Osteocyte (in vitro differentiated cells): ENCODE data around the gene RASAL2. TPM values are rescaled to one million over a fixed set of nuclear protein-coding genes. Genes with fewer than 3 reads are reported as not detected.
A peak's percentile ranks its signal among the peaks of the same experiment; 100 is the strongest.
"Not testable (repeated sequence)": the region's sequence is repeated elsewhere in the genome, so short reads cannot be mapped to it uniquely, and the experiment has no call there.

Experiments
- DNase-seq: peaks from one replicate; pipeline ENCODE4 v3.0.0; 2021; ENCODE audit warnings: mixed read lengths; ENCODE audit not compliant: unreplicated experiment; ENCODE audit errors: extremely low spot score
- H3K27ac Mint-ChIP-seq: one replicate; pipeline ENCODE4 v1.8.0; 2021; ENCODE audit warnings: mild to moderate bottlenecking, mixed read lengths; ENCODE audit not compliant: unreplicated experiment
- H3K27me3 Mint-ChIP-seq: one replicate; pipeline ENCODE4 v1.8.0; 2021; ENCODE audit warnings: mixed read lengths; ENCODE audit not compliant: unreplicated experiment
- H3K36me3 Mint-ChIP-seq: one replicate; pipeline ENCODE4 v1.8.0; 2021; ENCODE audit warnings: mixed read lengths; ENCODE audit not compliant: unreplicated experiment
- H3K4me1 Mint-ChIP-seq: one replicate; pipeline ENCODE4 v1.8.0; 2021; ENCODE audit warnings: mixed read lengths; ENCODE audit not compliant: unreplicated experiment
- H3K4me3 Mint-ChIP-seq: one replicate; pipeline ENCODE4 v1.8.0; 2021; ENCODE audit warnings: mild to moderate bottlenecking, moderate library complexity, mixed read lengths; ENCODE audit not compliant: unreplicated experiment
- H3K9me3 Mint-ChIP-seq: one replicate; pipeline ENCODE4 v1.8.0; 2021; ENCODE audit warnings: mixed read lengths; ENCODE audit not compliant: unreplicated experiment
- total RNA-seq: library from RNA; stranded (reverse); gene quantifications from 2 replicates; pipeline ENCODE4 v1.2.1, GENCODE V29; 2021
- TF ChIP-seq, protein P1 (sequence below): fragments of 200-600 bp; sonication (generic); IDR thresholded peaks from 2 replicates; pipeline ENCODE4 v1.5.0; 2021; ENCODE audit warnings: antibody characterized with exemption, mild to moderate bottlenecking, moderate library complexity

The RASAL2 gene
- total RNA-seq, 1 donor from 2014 or later, result 34.2 TPM

DNA sequence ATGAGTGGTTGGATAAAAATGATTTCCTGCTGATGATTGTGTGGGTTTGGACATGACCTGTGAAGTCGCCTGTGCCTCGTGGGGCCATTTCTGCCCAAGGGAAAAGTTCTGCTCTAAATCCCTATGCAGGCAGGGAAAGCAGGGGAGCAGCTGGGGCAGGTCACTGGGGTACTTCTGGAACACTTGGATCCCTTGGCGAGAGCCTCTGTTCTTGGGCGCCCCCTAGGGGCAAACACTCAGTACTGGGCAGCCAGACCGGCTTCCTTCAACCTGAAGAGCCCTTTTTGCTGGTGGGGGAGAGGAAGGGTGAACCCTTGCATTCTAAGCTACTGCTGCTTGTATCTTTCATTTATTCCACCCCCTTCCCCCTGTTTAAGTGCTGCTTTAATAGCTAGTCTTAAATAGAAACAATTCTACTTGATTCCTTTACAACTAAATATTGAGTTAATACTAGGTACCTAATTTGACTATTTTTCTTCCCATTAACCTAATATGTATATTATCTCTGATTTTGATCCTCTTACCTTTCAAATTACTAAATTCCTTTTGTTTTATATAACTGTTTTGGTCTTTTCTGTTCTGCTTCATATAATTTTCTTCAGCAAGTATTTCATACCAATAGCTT lies 407.9 kb downstream of the RASAL2 start:
- Mint-ChIP-seq H3K36me3 (no peaks in the 10 kb centered on the region), H3K27ac (no peak overlapping the region), H3K4me3 (no peak overlapping the region), H3K27me3 (no peaks in the 10 kb centered on the region), H3K4me1 (no peaks in the 10 kb centered on the region), H3K9me3 (no peaks in the 10 kb centered on the region)
- DNase-seq, result peak; percentile 91
- TF ChIP-seq, protein P1, sequence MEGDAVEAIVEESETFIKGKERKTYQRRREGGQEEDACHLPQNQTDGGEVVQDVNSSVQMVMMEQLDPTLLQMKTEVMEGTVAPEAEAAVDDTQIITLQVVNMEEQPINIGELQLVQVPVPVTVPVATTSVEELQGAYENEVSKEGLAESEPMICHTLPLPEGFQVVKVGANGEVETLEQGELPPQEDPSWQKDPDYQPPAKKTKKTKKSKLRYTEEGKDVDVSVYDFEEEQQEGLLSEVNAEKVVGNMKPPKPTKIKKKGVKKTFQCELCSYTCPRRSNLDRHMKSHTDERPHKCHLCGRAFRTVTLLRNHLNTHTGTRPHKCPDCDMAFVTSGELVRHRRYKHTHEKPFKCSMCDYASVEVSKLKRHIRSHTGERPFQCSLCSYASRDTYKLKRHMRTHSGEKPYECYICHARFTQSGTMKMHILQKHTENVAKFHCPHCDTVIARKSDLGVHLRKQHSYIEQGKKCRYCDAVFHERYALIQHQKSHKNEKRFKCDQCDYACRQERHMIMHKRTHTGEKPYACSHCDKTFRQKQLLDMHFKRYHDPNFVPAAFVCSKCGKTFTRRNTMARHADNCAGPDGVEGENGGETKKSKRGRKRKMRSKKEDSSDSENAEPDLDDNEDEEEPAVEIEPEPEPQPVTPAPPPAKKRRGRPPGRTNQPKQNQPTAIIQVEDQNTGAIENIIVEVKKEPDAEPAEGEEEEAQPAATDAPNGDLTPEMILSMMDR, result peak; percentile 91

DNA sequence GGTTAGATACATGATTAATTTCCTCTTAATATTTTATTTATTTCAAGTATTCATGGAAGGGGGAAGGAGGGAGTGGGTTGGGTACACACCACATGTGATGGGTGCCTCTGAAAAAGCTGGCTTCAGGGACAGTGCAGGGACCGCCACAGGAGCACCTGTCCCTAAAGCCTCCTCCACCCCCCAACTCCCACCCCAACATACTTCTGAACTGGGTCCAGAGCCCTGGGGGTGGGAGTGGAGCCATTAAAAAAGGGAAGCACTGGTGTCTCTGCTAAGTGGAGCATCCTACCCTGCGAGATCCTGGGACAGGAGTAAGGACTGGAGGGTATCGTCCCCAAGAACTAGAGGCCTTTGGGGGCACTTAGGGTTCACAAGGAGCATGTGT lies 408.4 kb downstream of the RASAL2 start:
- H3K36me3 Mint-ChIP-seq, result no peaks in the 10 kb centered on the region
- TF ChIP-seq, protein P1, result no peak
- DNase-seq, result no peak
- H3K27ac Mint-ChIP-seq, result no peak overlapping the region
- H3K4me1 Mint-ChIP-seq, result no peaks in the 10 kb centered on the region
- H3K27me3 Mint-ChIP-seq, result no peaks in the 10 kb centered on the region
- H3K9me3 Mint-ChIP-seq, result no peaks in the 10 kb centered on the region
- no peak overlapping the region for H3K4me3 Mint-ChIP-seq

DNA sequence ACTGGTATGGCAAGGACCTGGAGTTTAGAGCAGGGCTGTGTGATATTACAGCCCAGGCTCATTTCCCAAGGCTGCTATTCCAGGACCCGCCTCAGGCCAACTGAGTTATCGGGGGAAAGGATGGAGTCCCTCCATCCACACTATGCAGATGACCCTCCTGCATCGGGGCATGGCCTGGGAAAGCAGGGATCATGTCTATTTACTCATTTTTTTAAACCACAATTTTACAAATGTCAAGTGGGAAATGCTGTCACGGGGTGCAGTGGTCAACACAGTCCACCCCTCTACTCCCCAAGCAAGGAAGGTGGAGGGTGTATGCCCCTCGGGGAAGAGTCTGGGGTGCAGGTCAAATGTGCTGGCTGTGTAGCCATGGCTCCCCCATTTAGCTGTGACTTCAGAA lies 409.0 kb downstream of the RASAL2 start:
- no peaks in the 10 kb centered on the region for H3K36me3 Mint-ChIP-seq
- no peaks in the 10 kb centered on the region for H3K4me1 Mint-ChIP-seq
- no peak overlapping the region for H3K27ac Mint-ChIP-seq
- no peaks in the 10 kb centered on the region for H3K9me3 Mint-ChIP-seq
- no peak for DNase-seq
- H3K4me3 Mint-ChIP-seq, result no peak overlapping the region
- no peaks in the 10 kb centered on the region for H3K27me3 Mint-ChIP-seq
- TF ChIP-seq, protein P1, result no peak

DNA sequence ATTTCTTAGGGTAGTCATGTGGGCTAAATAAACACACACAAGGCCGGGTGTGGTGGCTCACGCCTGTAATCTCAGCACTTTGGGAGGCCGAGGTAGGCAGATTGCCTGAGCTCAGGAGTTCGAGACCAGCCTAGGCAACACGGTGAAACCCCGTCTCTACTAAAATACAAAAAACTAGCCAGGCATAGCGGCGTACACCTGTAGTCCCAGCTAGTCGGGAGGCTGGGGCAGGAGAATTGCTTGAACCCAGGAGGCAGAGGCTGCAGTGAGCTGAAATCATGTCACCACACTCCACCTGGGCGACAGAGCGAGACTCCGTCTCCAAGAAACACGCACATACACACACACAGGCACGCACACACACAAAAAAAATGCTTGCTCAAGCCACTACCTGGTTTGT lies 409.4 kb downstream of the RASAL2 start:
- not testable (repeated sequence) for DNase-seq, H3K4me3 Mint-ChIP-seq, H3K9me3 Mint-ChIP-seq, H3K27me3 Mint-ChIP-seq, H3K4me1 Mint-ChIP-seq, H3K36me3 Mint-ChIP-seq, H3K27ac Mint-ChIP-seq

DNA sequence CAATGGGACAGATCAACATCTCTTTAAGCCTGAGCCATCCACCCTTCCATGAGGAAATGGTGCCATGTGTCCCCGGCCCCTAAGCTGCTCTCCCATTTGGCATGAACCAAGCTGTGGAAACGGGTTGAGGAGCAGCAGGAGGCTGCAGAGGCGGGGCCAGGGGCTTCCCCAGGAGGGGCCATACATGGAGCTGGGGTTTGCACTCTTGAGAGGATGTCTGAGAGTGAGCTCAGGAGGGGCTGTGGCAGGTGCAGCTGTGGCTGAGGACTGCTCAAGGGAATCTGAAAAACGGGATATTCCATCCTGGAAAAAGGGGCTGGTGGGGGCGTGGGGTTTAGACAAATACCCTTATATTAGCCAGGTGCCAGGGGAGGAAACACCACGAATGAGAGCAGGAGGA lies 409.9 kb downstream of the RASAL2 start:
- Mint-ChIP-seq H3K9me3 (no peaks in the 10 kb centered on the region), H3K4me1 (no peaks in the 10 kb centered on the region), H3K27ac (no peak overlapping the region), H3K4me3 (no peak overlapping the region), H3K27me3 (no peaks in the 10 kb centered on the region), H3K36me3 (no peaks in the 10 kb centered on the region)
- DNase-seq, result no peak
- TF ChIP-seq, protein P1, result no peak

DNA sequence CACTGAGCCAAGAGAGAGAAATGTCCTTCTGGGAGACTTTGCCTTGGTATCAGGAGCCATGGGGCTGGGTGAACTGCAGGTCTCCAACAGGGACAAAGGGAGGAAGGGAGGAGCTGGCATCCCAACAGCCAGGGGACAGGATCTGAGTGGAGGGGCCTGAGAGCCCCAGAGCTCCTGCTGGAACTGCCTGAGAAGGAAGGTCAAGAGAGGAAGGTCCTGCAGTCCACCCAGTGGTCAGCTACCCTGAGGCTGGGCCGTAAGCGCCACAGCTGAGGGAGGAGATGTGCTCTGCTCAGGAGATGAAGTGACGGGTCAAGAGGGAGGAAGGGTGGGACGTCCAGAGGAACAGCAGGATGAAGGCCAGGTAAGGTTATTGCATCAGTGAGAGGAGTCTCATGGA lies 410.4 kb downstream of the RASAL2 start:
- Mint-ChIP-seq H3K9me3 (no peaks in the 10 kb centered on the region), H3K27ac (no peak overlapping the region), H3K36me3 (no peaks in the 10 kb centered on the region), H3K27me3 (no peaks in the 10 kb centered on the region), H3K4me1 (no peaks in the 10 kb centered on the region), H3K4me3 (no peak overlapping the region)
- TF ChIP-seq, protein P1, result no peak
- DNase-seq, result no peak
